PC-3 (cell line): Measurements from ENCODE around the gene XIRP2. TPM values are rescaled to one million over a fixed set of nuclear protein-coding genes. Genes with fewer than 3 reads are reported as not detected.

Experiments
- ATAC-seq: fragments of 200-7000 bp; cut with Tn5 transposase; 2 replicates; pipeline ENCODE4 v1.9.1; 2020; ENCODE audit warnings: mild to moderate bottlenecking, moderate library complexity
- BruUV-seq: library from RNA; stranded (reverse); fragments of 400-500 nt; replicated peaks from 2 replicates; lab custom pipeline; 2021; lab: Mats Ljungman, UMichigan
- CTCF ChIA-PET: fragments of 300-600 bp; sonication (Branson Sonifier 250); formaldehyde crosslinking; loops from one replicate; lab custom pipeline; 2022; ENCODE audit warnings: antibody characterized with exemption; lab: Charles Lee
- POLR2A ChIA-PET: fragments of 300-600 bp; sonication (Branson Sonifier 250); formaldehyde crosslinking; loops from one replicate; lab custom pipeline; 2022; ENCODE audit warnings: antibody characterized with exemption; ENCODE audit not compliant: unreplicated experiment; lab: Charles Lee
- DNase-seq: peaks from one replicate; pipeline ENCODE4 v3.0.0-alpha.2; 2015
- H2AFZ ChIP-seq: fragments of 300-600 bp; sonication (generic); 2 replicates; pipeline ENCODE4 v1.6.0; 2016; ENCODE audit warnings: antibody characterized with exemption, low read length
- H3F3A ChIP-seq: fragments of 300-600 bp; sonication (generic); one replicate; pipeline ENCODE4 v1.6.0; 2017; ENCODE audit warnings: antibody characterized with exemption, low read length, control low read depth, mild to moderate bottlenecking; ENCODE audit not compliant: unreplicated experiment
- H3K27ac ChIP-seq: fragments of 300-600 bp; sonication (generic); 2 replicates; pipeline ENCODE4 v1.5.1; 2016; ENCODE audit warnings: mild to moderate bottlenecking, low read length
- H3K27me3 ChIP-seq: fragments of 300-600 bp; sonication (generic); 2 replicates; pipeline ENCODE4 v1.6.1; 2016; ENCODE audit warnings: low read length, mixed read lengths
- H3K36me3 ChIP-seq: fragments of 300-600 bp; sonication (generic); 2 replicates; pipeline ENCODE4 v1.6.1; 2016; ENCODE audit warnings: low read depth, mixed run types, low read length, mixed read lengths
- H3K4me1 ChIP-seq: fragments of 300-600 bp; sonication (generic); 2 replicates; pipeline ENCODE4 v1.5.1; 2016; ENCODE audit warnings: low read length; ENCODE audit not compliant: insufficient read depth
- H3K4me2 ChIP-seq: fragments of 300-600 bp; sonication (generic); 2 replicates; pipeline ENCODE4 v1.6.0; 2016; ENCODE audit warnings: low read length
- H3K4me3 ChIP-seq: fragments of 300-600 bp; sonication (generic); 2 replicates; pipeline ENCODE4 v1.5.1; 2016; ENCODE audit warnings: mild to moderate bottlenecking, low read length, mixed read lengths
- H3K79me2 ChIP-seq: fragments of 300-600 bp; sonication (generic); 2 replicates; pipeline ENCODE4 v1.6.1; 2017; ENCODE audit warnings: low read length, mixed read lengths
- H3K9ac ChIP-seq: fragments of 300-600 bp; sonication (generic); 2 replicates; pipeline ENCODE4 v1.6.0; 2016; ENCODE audit warnings: mild to moderate bottlenecking, low read length
- H3K9me2 ChIP-seq: fragments of 300-600 bp; sonication (generic); replicated peaks from 2 replicates; pipeline ENCODE4 v1.6.1; 2016; ENCODE audit warnings: mixed run types, low read length, mixed read lengths
- H3K9me3 ChIP-seq: fragments of 300-600 bp; sonication (generic); 2 replicates; pipeline ENCODE4 v1.6.1; 2016; ENCODE audit warnings: low read length, mixed read lengths
- H4K20me1 ChIP-seq: fragments of 300-600 bp; sonication (generic); 2 replicates; pipeline ENCODE4 v1.6.1; 2016; ENCODE audit warnings: low read length, mixed read lengths
- CTCF ChIP-seq: fragments of 300-600 bp; sonication (generic); conservative IDR thresholded peaks from 2 replicates; pipeline ENCODE4 v1.5.1; 2017; ENCODE audit warnings: antibody characterized with exemption, low read depth, mild to moderate bottlenecking, low read length
- EZH2 ChIP-seq: fragments of 300-600 bp; sonication (generic); IDR thresholded peaks from one replicate; pipeline ENCODE4 v1.6.1; 2017; ENCODE audit warnings: antibody characterized with exemption, mild to moderate bottlenecking, low read length; ENCODE audit not compliant: unreplicated experiment
- EZH2phosphoT487 ChIP-seq: fragments of 300-600 bp; sonication (generic); IDR thresholded peaks from 2 replicates; pipeline ENCODE4 v1.6.1; 2018; ENCODE audit warnings: mild to moderate bottlenecking, antibody characterized with exemption, low read length, borderline replicate concordance
- intact Hi-C: fragments of 100-400 bp; cut with micrococcal nuclease; formaldehyde crosslinking; loops from 2 replicates; pipeline ENCODE4 v1.9.0; 2023
- total RNA-seq: library from RNA; depleted of rRNA; stranded (reverse); fragments of >200 nt; gene quantifications from 2 replicates; pipeline ENCODE4 v1.2.3, GENCODE V29; 2014

XIRP2 gene
- total RNA-seq, 1 experiment from 2014 or later = 0.11 TPM

DNA sequence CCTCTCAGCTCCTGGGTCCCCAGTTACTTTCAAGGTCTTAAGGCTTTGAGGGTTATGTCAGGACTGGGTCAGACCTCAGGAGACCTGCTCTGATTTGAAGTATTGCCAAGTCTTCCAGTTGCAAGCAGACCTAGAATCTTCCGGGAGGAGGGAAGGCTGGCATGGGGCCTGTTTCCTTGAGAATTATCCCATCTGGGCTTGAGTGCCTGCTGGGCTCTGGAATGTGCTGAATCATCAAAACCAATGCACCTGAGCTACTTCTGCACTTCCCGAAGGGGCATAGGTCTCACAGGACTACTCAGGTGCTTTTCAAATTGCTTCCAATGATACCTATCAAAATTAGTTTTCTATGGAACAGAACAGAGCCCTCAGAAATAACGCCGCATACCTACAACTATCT lies 327.3 kb downstream of the XIRP2 start:
- intact Hi-C loops = no loop called here
- no peak overlapping the region for H3K4me2 ChIP-seq
- no peaks in the 10 kb centered on the region for H3K9me2 ChIP-seq
- no peak overlapping the region for H3K4me3 ChIP-seq
- TF ChIP-seq CTCF (no peak), EZH2 (no peak), EZH2phosphoT487 (no peak)
- H4K20me1 ChIP-seq = no peaks in the 10 kb centered on the region
- H3K9ac ChIP-seq = no peak overlapping the region
- DNase-seq (no peak), ATAC-seq (no peak)
- H3K36me3 ChIP-seq = no peaks in the 10 kb centered on the region
- no peaks in the 10 kb centered on the region for H3F3A ChIP-seq
- ChIA-PET CTCF (no interaction called here), POLR2A (no interaction called here)
- no TSS peak for BruUV-seq
- H3K27ac ChIP-seq = no peak overlapping the region
- H3K9me3 ChIP-seq = no peaks in the 10 kb centered on the region
- no peak overlapping the region for H2AFZ ChIP-seq
- no peaks in the 10 kb centered on the region for H3K79me2 ChIP-seq
- 0 out of 2 replicates have a peak, but pooled peaks cover 5% of the 10 kb centered on the region for H3K4me1 ChIP-seq
- no peaks in the 10 kb centered on the region for H3K27me3 ChIP-seq

DNA sequence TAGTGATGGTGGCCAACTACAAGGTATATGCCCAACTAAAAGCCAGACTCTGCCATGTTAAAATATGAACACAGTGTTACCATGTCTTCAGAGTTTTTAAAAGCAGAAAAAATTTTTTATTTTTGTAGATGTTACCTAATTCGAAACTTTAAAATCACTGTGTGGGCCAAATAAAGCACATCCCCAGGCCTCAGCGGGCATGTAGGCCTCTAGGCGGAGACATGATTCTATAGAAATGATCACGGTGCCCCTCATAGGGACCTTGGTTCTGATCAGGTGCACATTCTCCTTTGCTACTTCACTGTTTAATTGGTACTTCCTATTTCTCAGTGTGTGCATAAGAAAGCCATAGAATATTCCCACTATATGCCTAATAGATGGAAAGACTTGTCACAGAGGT lies 349.2 kb downstream of the XIRP2 start:
- ATAC-seq = no peak

More for the DNA sequence above, 349.2 kb downstream of the XIRP2 start:
- no TSS peak for BruUV-seq
- intact Hi-C loops = no loop called here
- Histone ChIP-seq H2AFZ (no peak overlapping the region), H3K4me1 (peaks cover 11% of the 10 kb centered on the region), H3K4me3 (no peak overlapping the region), H3K4me2 (no peak overlapping the region), H3K27ac (no peak overlapping the region), H4K20me1 (no peaks in the 10 kb centered on the region), H3K36me3 (no peaks in the 10 kb centered on the region), H3K9me3 (no peaks in the 10 kb centered on the region), H3K79me2 (no peaks in the 10 kb centered on the region), H3K9ac (no peak overlapping the region), H3K27me3 (no peaks in the 10 kb centered on the region), H3K9me2 (no peaks in the 10 kb centered on the region), H3F3A (no peaks in the 10 kb centered on the region)
- ChIA-PET CTCF (no interaction called here), POLR2A (no interaction called here)
- TF ChIP-seq CTCF = no peak
- TF ChIP-seq EZH2 = no peak
- TF ChIP-seq EZH2phosphoT487 = no peak
- no peak for DNase-seq
